GM18507 (cell line): ENCODE measurements around the gene GIMAP2.
A peak's percentile ranks its signal among the peaks of the same experiment; 100 is the strongest.
"Not testable (repeated sequence)": the region's sequence is repeated elsewhere in the genome, so short reads cannot be mapped to it uniquely, and the experiment has no call there.

Experiments
- DNase-seq: peaks from one replicate; pipeline ENCODE4 v3.0.0; 2011; ENCODE audit warnings: low read depth; ENCODE audit not compliant: insufficient read length; ENCODE audit errors: extremely low spot score
- FAIRE-seq: peaks from 2 replicates; lab custom pipeline; 2011; peaks lifted over from hg19 to GRCh38; lab: Jason Lieb, UNC

GIMAP2 gene

DNA sequence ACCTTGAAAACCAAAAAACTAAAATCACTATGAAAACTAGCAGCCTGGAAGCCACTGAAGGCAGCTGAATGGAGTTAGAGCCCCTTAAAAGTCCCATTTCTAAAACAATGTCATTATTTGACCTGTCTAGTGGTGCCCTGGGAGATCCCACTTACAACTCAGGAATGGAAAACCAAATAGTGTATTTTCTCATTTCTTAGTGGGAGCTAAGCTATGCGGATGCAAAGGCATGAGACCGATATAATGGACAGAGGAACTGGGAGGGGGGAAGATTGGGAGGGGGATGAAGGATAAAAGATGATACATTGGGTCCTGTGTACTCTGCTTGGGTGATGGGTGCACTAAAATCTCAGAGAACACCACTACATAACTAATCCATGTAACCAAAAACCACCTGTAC, 9.8 kb upstream of the GIMAP2 start:
- peak; percentile 38 for FAIRE-seq

DNA sequence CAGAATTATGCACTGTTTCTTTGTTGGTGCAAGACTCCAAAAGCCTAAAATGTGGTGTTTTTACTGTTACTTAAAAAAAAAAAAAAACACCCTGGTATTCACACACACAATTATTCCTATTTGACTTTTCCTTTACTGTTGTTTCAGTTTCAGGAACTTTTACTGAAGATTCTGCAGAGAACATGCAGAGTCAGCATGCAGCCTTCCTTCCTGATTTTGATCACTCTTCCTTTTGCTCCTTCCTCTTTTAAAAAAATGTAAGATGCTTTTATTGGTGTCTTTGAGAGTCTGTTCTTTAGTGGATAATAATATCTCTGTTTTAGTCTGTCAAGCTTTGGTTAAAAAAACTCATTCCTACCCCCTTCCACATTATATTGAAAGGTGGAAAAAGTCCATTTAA, 9.2 kb upstream of the GIMAP2 start:
- DNase-seq = not testable (repeated sequence)
- peak; percentile 73 for FAIRE-seq

More for the DNA sequence above, 9.8 kb upstream of the GIMAP2 start:
- no peak for DNase-seq

- DNase-seq = not testable (repeated sequence)
- peak; percentile 31 for FAIRE-seq
These were observed 8.7 kb upstream of the GIMAP2 start for GRCh38 chr7:150676854-150677253.

DNA sequence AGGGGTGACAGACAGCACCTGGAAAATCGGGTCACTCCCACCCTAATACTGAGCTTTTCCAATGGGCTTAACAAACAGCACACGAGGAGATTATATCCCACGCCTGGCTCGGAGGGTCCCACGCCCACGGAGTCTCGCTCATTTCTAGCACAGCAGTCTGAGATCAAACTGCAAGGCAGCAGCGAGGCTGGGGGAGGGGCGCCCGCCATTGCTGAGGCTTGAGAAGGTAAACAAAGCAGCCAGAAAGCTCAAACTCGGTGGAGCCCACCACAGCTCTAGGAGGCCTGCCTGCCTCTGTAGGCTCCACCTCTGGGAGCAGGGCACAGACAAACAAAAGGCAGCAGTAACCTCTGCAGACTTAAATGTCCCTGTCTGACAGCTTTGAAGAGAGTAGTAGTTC, 6.9 kb upstream of the GIMAP2 start:
- not testable (repeated sequence) for DNase-seq

DNA sequence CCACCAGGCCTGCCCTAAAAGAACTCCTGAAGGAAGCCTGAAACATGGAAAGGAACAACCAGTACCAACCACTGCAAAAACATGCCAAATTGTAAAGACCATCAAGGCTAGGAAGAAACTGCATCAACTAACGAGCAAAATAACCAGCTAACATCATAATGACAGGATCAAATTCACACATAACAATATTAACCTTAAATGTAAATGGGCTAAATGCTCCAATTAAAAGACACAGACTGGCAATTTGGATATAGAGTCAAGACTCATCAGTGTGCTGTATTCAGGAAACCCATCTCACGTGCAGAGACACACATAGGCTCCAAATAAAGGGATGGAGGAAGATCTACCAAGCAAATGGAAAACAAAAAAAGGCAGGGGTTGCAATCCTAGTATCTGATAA, 5.1 kb upstream of the GIMAP2 start:
- not testable (repeated sequence) for FAIRE-seq, DNase-seq

More for the DNA sequence above, 6.9 kb upstream of the GIMAP2 start:
- FAIRE-seq = not testable (repeated sequence)

- DNase-seq (no peak), FAIRE-seq (no peak)
These were observed 625 bp downstream of the GIMAP2 start for GRCh38 chr7:150686030-150686631.

DNA sequence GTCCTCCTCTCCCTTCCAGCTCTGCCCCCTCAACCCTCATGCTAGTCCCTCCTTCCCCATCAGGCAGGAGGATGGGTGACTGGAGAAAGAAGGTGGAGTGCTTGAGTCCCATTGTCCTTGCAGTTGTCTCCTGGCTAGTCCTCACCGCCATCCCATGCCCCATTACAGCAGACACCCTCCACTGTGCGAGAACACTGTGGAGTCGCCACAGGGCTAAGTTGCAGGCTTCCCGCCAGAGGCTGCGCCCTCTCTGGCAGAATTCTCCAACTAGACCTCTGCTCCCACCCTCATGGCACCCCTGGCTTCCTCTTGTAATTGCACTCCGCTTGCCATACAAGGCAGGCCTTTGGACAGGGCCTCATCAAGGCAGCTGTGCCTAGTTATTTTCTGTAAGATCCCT, 3.1 kb downstream of the GIMAP2 start:
- DNase-seq = no peak
- no peak for FAIRE-seq

DNA sequence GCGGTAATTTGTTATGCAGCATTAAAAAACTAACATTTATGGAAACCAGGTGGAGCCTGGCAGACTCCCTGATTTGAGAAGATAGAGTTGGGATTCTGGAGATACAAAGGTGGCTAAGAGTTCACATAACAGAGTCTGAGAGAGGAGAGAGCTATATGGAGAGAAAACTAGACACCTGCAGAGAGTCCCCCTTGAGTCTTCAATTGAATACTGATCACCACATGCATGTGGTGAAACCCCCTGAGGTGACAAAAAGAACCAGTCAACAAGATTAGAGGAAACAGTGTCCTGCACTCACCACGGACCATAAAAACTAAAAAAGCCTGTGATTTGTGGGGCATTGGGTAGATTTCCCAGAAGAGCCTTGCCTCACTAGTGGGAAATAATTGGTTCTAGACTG, 10.1 kb downstream of the GIMAP2 start:
- no peak for DNase-seq
- no peak for FAIRE-seq

- no peak for FAIRE-seq
- DNase-seq = no peak
These were observed 17.7 kb downstream of the GIMAP2 start for GRCh38 chr7:150703209-150703608.

GRCh38 chr7:150715293-150715692, 29.8 kb downstream of the GIMAP2 start:
- DNase-seq (no peak), FAIRE-seq (no peak)

- no peak for FAIRE-seq
- no peak for DNase-seq
These were observed 30.2 kb downstream of the GIMAP2 start for GRCh38 chr7:150715738-150716137.

- FAIRE-seq = peak; percentile 87
- DNase-seq = no peak
These were observed 30.9 kb downstream of the GIMAP2 start, which contains the start of gene GIMAP1 for GRCh38 chr7:150716368-150716767. GIMAP1 (plus strand) TSS chr7:150716613; CDS start chr7:150719048, 2,435 bp downstream.

DNA sequence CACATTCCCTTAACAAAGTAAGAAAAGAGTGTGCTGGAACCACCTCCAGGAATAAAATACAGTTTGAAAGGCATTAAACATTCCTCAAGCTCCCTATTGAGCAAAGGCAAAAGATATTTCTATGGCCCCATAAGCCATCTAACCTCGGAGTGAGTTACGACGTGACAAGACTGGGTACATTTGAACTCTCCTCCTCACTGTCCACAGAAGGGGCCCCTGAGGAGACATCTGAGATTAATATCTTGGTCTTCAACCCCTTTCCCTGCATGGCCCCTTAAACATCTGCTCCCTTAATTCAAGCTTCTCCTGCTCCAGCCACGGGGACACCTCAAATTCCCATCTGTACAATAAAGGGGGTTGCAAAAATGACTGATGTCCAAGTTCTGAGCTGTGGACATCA, 31.4 kb downstream of the GIMAP2 start:
- FAIRE-seq (no peak), DNase-seq (no peak)

- DNase-seq = no peak
- no peak for FAIRE-seq
These were observed 32.4 kb downstream of the GIMAP2 start for GRCh38 chr7:150717814-150718420.

DNA sequence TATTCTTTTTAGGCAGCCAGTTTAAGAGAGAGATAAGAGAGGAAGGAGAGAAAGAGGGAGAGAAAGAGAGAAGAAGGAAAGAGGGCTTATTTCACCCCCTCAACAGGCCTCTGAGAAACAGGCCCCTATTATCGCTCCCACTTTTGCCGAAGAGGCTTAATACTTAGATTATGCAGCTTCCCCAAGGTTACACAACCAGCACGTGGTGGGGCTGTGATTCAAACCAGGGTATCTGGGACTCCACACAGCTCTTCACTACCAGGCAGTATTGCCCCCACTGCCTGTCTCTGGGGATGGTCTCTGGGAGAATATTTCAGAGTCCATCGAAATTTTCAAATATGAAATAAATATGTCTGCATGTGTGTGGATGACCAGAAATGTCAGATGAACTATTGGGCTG, 33.9 kb downstream of the GIMAP2 start:
- DNase-seq = no peak
- FAIRE-seq = no peak

DNA sequence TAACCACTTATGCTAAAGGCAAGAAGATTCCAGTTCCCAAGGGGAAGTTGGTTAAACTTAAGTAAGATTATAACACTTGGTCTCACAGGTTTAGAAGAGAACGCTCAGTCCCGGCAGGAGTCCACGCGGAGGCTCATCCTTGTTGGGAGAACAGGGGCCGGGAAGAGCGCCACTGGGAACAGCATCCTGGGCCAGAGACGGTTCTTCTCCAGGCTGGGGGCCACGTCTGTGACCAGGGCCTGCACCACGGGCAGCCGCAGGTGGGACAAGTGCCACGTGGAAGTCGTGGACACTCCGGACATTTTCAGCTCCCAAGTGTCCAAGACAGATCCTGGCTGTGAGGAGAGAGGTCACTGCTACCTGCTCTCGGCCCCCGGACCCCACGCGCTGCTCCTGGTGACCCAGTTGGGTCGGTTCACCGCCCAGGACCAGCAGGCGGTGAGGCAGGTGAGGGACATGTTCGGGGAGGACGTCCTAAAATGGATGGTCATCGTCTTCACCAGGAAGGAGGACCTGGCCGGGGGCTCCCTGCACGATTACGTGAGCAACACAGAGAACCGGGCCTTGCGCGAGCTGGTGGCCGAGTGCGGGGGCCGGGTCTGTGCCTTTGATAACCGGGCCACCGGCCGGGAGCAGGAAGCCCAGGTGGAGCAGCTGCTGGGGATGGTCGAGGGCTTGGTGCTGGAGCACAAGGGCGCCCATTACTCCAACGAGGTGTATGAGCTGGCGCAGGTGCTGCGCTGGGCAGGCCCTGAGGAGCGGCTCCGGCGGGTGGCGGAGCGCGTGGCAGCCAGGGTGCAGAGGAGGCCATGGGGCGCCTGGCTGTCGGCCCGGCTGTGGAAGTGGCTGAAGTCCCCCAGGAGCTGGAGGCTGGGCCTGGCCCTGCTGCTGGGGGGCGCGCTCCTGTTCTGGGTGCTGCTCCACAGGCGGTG, 34.7 kb downstream of the GIMAP2 start:
- no peak for FAIRE-seq

GRCh38 chr7:150721970-150722373, 36.5 kb downstream of the GIMAP2 start:
- DNase-seq = no peak
- FAIRE-seq = no peak

More for the DNA sequence above, 34.7 kb downstream of the GIMAP2 start:
- no peak for DNase-seq

GRCh38 chr7:150722431-150722931, 37.0 kb downstream of the GIMAP2 start:
- FAIRE-seq = no peak
- DNase-seq = no peak

GRCh38 chr7:150723467-150723866, 38.0 kb downstream of the GIMAP2 start:
- DNase-seq (no peak), FAIRE-seq (no peak)

GRCh38 chr7:150727381-150727780, 41.9 kb downstream of the GIMAP2 start:
- no peak for DNase-seq
- no peak for FAIRE-seq
